Neural cell (in vitro differentiated cells): ENCODE measurements around the gene OSBPL5.

Experiments
- EZH2 ChIP-seq: fragments of 200-600, 300-800 bp; shearing (Covaris generic), sonication (generic); IDR thresholded peaks from 2 replicates; pipeline ENCODE4 v1.6.1; 2014; ENCODE audit warnings: antibody characterized with exemption, low read length, borderline replicate concordance, mild to moderate bottlenecking; ENCODE audit not compliant: insufficient read depth, poor library complexity, severe bottlenecking
- MXI1 ChIP-seq: fragments of 450-650 bp; conservative IDR thresholded peaks from 2 replicates; pipeline ENCODE4 v1.6.1; 2014; ENCODE audit warnings: antibody characterized with exemption, mild to moderate bottlenecking; ENCODE audit not compliant: poor library complexity, severe bottlenecking
- TF ChIP-seq, protein P1 (sequence below): fragments of 450-650 bp; IDR thresholded peaks from 2 replicates; pipeline ENCODE4 v1.5.1; 2014; ENCODE audit warnings: antibody characterized with exemption, mild to moderate bottlenecking, moderate library complexity; ENCODE audit not compliant: poor library complexity, severe bottlenecking

DNA sequence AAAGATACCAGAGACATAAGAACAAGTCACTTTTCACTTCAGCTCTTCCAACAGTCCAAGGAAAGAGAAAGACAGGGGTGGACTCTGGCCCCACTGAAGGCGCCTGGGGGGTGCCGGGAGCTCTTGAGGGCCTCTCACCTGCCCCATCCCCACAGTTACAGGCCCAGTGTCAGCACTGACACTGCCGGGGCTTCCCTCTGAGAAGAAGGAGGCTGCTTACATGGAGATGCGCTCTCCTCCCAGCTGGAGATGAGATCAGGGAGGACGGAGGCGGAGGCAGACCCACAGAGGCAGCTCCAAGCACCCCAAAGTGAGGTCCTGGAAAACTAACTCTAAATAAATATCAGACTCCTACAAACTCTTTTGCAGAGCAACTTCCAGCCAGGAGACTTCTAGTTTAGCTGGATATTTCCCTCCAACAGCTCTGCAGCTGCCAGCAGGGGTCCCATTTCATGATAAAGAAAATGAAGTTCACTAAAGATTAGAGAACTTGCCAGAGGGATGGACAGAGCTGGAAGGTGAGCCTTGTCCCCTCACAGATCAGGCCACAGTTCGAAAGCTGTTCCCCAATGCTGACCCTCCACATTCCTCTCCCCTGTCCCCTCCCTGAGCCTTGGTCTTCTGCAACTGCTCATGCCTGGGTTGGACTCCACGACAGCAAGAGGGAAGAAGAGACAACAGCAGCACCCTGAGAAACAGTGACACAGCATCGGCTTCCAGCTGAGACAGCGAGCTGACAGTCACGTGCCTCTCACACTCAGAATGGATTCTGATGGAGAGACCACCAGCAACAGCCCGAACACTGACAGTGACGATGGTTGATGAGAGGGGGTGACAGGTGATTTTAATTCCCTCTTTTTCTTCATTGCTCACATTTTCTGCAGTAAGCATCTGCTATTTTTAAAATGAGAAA, 113.7 kb downstream of the OSBPL5 start:
- TF ChIP-seq, protein P1, sequence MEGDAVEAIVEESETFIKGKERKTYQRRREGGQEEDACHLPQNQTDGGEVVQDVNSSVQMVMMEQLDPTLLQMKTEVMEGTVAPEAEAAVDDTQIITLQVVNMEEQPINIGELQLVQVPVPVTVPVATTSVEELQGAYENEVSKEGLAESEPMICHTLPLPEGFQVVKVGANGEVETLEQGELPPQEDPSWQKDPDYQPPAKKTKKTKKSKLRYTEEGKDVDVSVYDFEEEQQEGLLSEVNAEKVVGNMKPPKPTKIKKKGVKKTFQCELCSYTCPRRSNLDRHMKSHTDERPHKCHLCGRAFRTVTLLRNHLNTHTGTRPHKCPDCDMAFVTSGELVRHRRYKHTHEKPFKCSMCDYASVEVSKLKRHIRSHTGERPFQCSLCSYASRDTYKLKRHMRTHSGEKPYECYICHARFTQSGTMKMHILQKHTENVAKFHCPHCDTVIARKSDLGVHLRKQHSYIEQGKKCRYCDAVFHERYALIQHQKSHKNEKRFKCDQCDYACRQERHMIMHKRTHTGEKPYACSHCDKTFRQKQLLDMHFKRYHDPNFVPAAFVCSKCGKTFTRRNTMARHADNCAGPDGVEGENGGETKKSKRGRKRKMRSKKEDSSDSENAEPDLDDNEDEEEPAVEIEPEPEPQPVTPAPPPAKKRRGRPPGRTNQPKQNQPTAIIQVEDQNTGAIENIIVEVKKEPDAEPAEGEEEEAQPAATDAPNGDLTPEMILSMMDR: peak; percentile 41
- TF ChIP-seq EZH2: no peak
- TF ChIP-seq MXI1: peak; percentile 34
